NB4 (cell line): ENCODE measurements around the gene RHBDD1.

Experiments used
- MYC ChIP-seq: IDR thresholded peaks from 2 replicates; pipeline ENCODE4 v1.6.1; 2011; ENCODE audit warnings: low read depth, low read length
- POLR2A ChIP-seq: IDR thresholded peaks from 2 replicates; pipeline ENCODE4 v1.6.1; 2011; ENCODE audit warnings: mild to moderate bottlenecking; ENCODE audit not compliant: insufficient read length; ENCODE audit errors: extremely low read depth
- TF ChIP-seq, protein P1 (sequence below): IDR thresholded peaks from one replicate; pipeline ENCODE4 v1.5.1; 2012; ENCODE audit warnings: low read depth, low read length
- TF ChIP-seq, protein P2 (sequence below): IDR thresholded peaks from 2 replicates; pipeline ENCODE4 v1.6.1; 2011; ENCODE audit warnings: low read depth, low read length

DNA sequence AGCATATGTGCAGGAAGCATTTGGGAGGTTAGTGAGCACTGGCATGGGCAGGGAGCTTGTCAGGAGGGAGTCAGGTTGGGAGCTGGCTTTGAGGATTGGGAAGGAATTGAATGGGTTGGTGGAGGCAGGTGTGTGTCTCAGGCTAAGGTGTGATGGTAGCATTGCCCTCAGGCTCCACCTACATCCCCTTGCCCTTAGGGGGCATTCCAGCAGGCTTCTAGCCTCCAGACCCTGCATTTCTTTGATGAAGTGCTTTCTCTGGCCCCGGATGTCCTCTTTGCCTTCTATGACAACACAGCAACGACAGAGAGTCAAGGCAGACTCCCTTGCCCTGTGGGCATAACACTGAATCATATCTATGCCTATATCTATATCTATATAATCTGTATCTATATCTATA lies 13.5 kb downstream of the RHBDD1 start:
- TF ChIP-seq, protein P1, sequence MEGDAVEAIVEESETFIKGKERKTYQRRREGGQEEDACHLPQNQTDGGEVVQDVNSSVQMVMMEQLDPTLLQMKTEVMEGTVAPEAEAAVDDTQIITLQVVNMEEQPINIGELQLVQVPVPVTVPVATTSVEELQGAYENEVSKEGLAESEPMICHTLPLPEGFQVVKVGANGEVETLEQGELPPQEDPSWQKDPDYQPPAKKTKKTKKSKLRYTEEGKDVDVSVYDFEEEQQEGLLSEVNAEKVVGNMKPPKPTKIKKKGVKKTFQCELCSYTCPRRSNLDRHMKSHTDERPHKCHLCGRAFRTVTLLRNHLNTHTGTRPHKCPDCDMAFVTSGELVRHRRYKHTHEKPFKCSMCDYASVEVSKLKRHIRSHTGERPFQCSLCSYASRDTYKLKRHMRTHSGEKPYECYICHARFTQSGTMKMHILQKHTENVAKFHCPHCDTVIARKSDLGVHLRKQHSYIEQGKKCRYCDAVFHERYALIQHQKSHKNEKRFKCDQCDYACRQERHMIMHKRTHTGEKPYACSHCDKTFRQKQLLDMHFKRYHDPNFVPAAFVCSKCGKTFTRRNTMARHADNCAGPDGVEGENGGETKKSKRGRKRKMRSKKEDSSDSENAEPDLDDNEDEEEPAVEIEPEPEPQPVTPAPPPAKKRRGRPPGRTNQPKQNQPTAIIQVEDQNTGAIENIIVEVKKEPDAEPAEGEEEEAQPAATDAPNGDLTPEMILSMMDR: no peak
- TF ChIP-seq POLR2A (no peak), MYC (no peak)
- TF ChIP-seq, protein P2, sequence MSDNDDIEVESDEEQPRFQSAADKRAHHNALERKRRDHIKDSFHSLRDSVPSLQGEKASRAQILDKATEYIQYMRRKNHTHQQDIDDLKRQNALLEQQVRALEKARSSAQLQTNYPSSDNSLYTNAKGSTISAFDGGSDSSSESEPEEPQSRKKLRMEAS: no peak
